GM23338 (cell line): ENCODE measurements around the gene NID1. TPM values are rescaled to one million over a fixed set of nuclear protein-coding genes. Genes with fewer than 3 reads are reported as not detected.

Experiments used
- ATAC-seq: fragments of 200-7000 bp; cut with Tn5 transposase; 3 replicates; pipeline ENCODE4 v1.9.1; 2020
- DNase-seq: peaks from one replicate; pipeline ENCODE4 v3.0.0-alpha.2; 2015; ENCODE audit warnings: low spot score
- H2AFZ ChIP-seq: fragments of 200-600 bp; sonication (generic); 2 replicates; pipeline ENCODE4 v1.8.0; 2016; ENCODE audit warnings: antibody characterized with exemption, mild to moderate bottlenecking, moderate library complexity
- H3F3A ChIP-seq: fragments of 200-600 bp; sonication (generic); replicated peaks from 2 replicates; pipeline ENCODE4 v1.8.0; 2017; ENCODE audit warnings: antibody characterized with exemption, mixed run types, low read depth
- H3K27ac ChIP-seq: fragments of 200-600 bp; sonication (generic); 2 replicates; pipeline ENCODE4 v1.6.1; 2016; ENCODE audit warnings: low read depth
- H3K27me3 ChIP-seq: fragments of 200-600 bp; sonication (generic); 2 replicates; pipeline ENCODE4 v1.8.0; 2016; ENCODE audit warnings: mild to moderate bottlenecking, mixed run types, moderate library complexity; ENCODE audit not compliant: insufficient read depth
- H3K36me3 ChIP-seq: fragments of 200-600 bp; sonication (generic); 2 replicates; pipeline ENCODE4 v1.8.0; 2016; ENCODE audit warnings: mild to moderate bottlenecking; ENCODE audit not compliant: insufficient read depth
- H3K4me1 ChIP-seq: fragments of 200-600 bp; sonication (generic); 2 replicates; pipeline ENCODE4 v1.8.0; 2016; ENCODE audit warnings: mild to moderate bottlenecking, moderate library complexity; ENCODE audit not compliant: insufficient read depth
- H3K4me2 ChIP-seq: fragments of 200-600 bp; sonication (generic); 2 replicates; pipeline ENCODE4 v1.7.1; 2017; ENCODE audit warnings: mixed run types
- H3K4me3 ChIP-seq: fragments of 200-600 bp; sonication (generic); 2 replicates; pipeline ENCODE4 v1.6.1; 2016; ENCODE audit warnings: mixed run types
- H3K79me2 ChIP-seq: fragments of 200-600 bp; sonication (generic); replicated peaks from 2 replicates; pipeline ENCODE4 v1.8.0; 2017; ENCODE audit warnings: mild to moderate bottlenecking; ENCODE audit not compliant: insufficient read depth
- H3K9me2 ChIP-seq: fragments of 200-600 bp; sonication (generic); 2 replicates; pipeline ENCODE4 v1.8.0; 2017; ENCODE audit not compliant: insufficient read depth
- H4K20me1 ChIP-seq: fragments of 200-600 bp; sonication (generic); replicated peaks from 2 replicates; pipeline ENCODE4 v1.8.0; 2017; ENCODE audit warnings: mild to moderate bottlenecking; ENCODE audit not compliant: insufficient read depth
- H3K27ac Mint-ChIP-seq: 2 replicates; pipeline ENCODE4 v1.8.0; 2020; ENCODE audit warnings: inconsistent platforms, mild to moderate bottlenecking, moderate library complexity, mixed read lengths
- H3K27me3 Mint-ChIP-seq: 3 replicates; pipeline ENCODE4 v1.8.0; 2022; ENCODE audit warnings: low read depth, mild to moderate bottlenecking, moderate library complexity, mixed read lengths, inconsistent platforms; ENCODE audit not compliant: insufficient read depth, poor library complexity
- H3K36me3 Mint-ChIP-seq: 3 replicates; pipeline ENCODE4 v1.8.0; 2021; ENCODE audit warnings: low read depth, mild to moderate bottlenecking, inconsistent platforms, moderate library complexity, mixed read lengths
- H3K4me1 Mint-ChIP-seq: 3 replicates; pipeline ENCODE4 v1.8.0; 2020; ENCODE audit warnings: mild to moderate bottlenecking, inconsistent platforms, mixed read lengths
- H3K4me3 Mint-ChIP-seq: 3 replicates; pipeline ENCODE4 v1.8.0; 2021; ENCODE audit warnings: moderate library complexity, mild to moderate bottlenecking, inconsistent platforms, mixed read lengths
- H3K9me3 Mint-ChIP-seq: 3 replicates; pipeline ENCODE4 v1.8.0; 2020; ENCODE audit warnings: moderate library complexity, mild to moderate bottlenecking, inconsistent platforms, mixed read lengths
- EZH2phosphoT487 ChIP-seq: fragments of 200-600 bp; sonication (generic); IDR thresholded peaks from one replicate; pipeline ENCODE4 v1.8.1; 2018; ENCODE audit warnings: antibody characterized with exemption; ENCODE audit not compliant: unreplicated experiment
- JUNB ChIP-seq: IDR thresholded peaks from one replicate; pipeline ENCODE4 v1.6.1; 2016; ENCODE audit warnings: antibody characterized with exemption; ENCODE audit not compliant: unreplicated experiment
- STAT1 ChIP-seq: IDR thresholded peaks from one replicate; pipeline ENCODE4 v1.6.1; 2016; ENCODE audit warnings: antibody characterized with exemption; ENCODE audit not compliant: unreplicated experiment
- ZNF331 ChIP-seq: fragments of 250-450 bp; sonication (Bioruptor Pico); IDR thresholded peaks from 2 replicates; pipeline ENCODE4 v1.5.0; 2020; ENCODE audit warnings: low read depth, mild to moderate bottlenecking, moderate library complexity
- polyA plus RNA-seq: library from polyadenylated mRNA; unstranded; fragments of >200 nt; fragmentation: Nextera tagmentation; extraction: Ambion mirVana; gene quantifications from 2 replicates; pipeline ENCODE4 v1.2.1, GENCODE V29; 2016
- total RNA-seq: library from RNA; depleted of rRNA; stranded (reverse); fragments of >200 nt; shearing (Covaris generic); gene quantifications from 2 replicates; pipeline ENCODE4 v1.2.3, GENCODE V29; 2014
- TF ChIP-seq, protein P1 (sequence below), 2 experiments: fragments of 200-600 bp in 1 of 2; sonication (generic) in 1 of 2; conservative IDR thresholded peaks; 2 replicates each; pipeline versions ENCODE4 v1.5.1 to v1.6.1; 2016 to 2017; ENCODE audit warnings: antibody characterized with exemption in 2 of 2, low read depth in 2 of 2, mild to moderate bottlenecking in 2 of 2, moderate library complexity in 1 of 2
- TF ChIP-seq, protein P2 (sequence below): IDR thresholded peaks from 2 replicates; pipeline ENCODE4 v1.6.1; 2016; ENCODE audit warnings: antibody characterized with exemption
- TF ChIP-seq, protein P3 (sequence below): fragments of 250-450 bp; sonication (Bioruptor Pico); IDR thresholded peaks from 2 replicates; pipeline ENCODE4 v1.5.0; 2020; ENCODE audit warnings: mild to moderate bottlenecking, moderate library complexity

NID1 gene
- total and polyA plus RNA-seq, 2 experiments from 2014 or later = 7.1 to 32.5 TPM

DNA sequence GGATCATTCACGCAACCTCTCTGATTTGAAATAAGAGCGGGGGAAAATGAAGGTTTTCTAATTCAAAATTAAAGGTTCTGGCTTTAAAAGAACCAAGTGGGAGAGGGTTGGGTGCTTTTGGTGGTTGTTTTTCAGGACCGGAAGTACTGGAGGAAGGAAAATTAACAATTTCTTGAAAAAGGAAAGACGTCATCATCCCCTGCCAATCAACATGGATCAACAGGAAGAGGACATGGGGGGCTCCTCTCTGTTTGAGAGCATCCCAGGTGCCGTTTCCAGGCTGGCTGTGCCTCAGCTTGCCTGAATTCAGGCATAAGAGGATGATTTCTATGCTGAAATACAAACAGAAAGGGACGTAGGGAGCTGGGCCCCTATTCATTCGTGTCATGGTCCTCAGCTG, 21.6 kb upstream of the NID1 start:
- no peaks in the 10 kb centered on the region for H3K4me1 ChIP-seq
- H2AFZ ChIP-seq = no peak overlapping the region
- H3F3A ChIP-seq = no peaks in the 10 kb centered on the region
- peaks cover 9% of the 10 kb centered on the region for H3K27me3 Mint-ChIP-seq
- H3K79me2 ChIP-seq = no peaks in the 10 kb centered on the region
- no peaks in the 10 kb centered on the region for H3K9me2 ChIP-seq
- no peak overlapping the region for H3K27ac ChIP-seq
- no peak for ATAC-seq
- no peaks in the 10 kb centered on the region for H3K36me3 Mint-ChIP-seq
- no peak overlapping the region for H3K4me2 ChIP-seq
- no peaks in the 10 kb centered on the region for H3K27me3 ChIP-seq
- 0 out of 3 replicates have a peak, but pooled peaks cover 3% of the 10 kb centered on the region for H3K4me1 Mint-ChIP-seq
- TF ChIP-seq, protein P1, sequence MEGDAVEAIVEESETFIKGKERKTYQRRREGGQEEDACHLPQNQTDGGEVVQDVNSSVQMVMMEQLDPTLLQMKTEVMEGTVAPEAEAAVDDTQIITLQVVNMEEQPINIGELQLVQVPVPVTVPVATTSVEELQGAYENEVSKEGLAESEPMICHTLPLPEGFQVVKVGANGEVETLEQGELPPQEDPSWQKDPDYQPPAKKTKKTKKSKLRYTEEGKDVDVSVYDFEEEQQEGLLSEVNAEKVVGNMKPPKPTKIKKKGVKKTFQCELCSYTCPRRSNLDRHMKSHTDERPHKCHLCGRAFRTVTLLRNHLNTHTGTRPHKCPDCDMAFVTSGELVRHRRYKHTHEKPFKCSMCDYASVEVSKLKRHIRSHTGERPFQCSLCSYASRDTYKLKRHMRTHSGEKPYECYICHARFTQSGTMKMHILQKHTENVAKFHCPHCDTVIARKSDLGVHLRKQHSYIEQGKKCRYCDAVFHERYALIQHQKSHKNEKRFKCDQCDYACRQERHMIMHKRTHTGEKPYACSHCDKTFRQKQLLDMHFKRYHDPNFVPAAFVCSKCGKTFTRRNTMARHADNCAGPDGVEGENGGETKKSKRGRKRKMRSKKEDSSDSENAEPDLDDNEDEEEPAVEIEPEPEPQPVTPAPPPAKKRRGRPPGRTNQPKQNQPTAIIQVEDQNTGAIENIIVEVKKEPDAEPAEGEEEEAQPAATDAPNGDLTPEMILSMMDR (conservative IDR thresholded peaks at IDR 0.05; ENCODE audit: low read depth in 2 of 2) = no peak
- TF ChIP-seq EZH2phosphoT487 (no peak), JUNB (no peak), STAT1 (no peak), ZNF331 (CRISPR knock-in tag) (no peak)
- TF ChIP-seq, protein P2, sequence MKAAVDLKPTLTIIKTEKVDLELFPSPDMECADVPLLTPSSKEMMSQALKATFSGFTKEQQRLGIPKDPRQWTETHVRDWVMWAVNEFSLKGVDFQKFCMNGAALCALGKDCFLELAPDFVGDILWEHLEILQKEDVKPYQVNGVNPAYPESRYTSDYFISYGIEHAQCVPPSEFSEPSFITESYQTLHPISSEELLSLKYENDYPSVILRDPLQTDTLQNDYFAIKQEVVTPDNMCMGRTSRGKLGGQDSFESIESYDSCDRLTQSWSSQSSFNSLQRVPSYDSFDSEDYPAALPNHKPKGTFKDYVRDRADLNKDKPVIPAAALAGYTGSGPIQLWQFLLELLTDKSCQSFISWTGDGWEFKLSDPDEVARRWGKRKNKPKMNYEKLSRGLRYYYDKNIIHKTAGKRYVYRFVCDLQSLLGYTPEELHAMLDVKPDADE = no peak
- TF ChIP-seq, protein P3, sequence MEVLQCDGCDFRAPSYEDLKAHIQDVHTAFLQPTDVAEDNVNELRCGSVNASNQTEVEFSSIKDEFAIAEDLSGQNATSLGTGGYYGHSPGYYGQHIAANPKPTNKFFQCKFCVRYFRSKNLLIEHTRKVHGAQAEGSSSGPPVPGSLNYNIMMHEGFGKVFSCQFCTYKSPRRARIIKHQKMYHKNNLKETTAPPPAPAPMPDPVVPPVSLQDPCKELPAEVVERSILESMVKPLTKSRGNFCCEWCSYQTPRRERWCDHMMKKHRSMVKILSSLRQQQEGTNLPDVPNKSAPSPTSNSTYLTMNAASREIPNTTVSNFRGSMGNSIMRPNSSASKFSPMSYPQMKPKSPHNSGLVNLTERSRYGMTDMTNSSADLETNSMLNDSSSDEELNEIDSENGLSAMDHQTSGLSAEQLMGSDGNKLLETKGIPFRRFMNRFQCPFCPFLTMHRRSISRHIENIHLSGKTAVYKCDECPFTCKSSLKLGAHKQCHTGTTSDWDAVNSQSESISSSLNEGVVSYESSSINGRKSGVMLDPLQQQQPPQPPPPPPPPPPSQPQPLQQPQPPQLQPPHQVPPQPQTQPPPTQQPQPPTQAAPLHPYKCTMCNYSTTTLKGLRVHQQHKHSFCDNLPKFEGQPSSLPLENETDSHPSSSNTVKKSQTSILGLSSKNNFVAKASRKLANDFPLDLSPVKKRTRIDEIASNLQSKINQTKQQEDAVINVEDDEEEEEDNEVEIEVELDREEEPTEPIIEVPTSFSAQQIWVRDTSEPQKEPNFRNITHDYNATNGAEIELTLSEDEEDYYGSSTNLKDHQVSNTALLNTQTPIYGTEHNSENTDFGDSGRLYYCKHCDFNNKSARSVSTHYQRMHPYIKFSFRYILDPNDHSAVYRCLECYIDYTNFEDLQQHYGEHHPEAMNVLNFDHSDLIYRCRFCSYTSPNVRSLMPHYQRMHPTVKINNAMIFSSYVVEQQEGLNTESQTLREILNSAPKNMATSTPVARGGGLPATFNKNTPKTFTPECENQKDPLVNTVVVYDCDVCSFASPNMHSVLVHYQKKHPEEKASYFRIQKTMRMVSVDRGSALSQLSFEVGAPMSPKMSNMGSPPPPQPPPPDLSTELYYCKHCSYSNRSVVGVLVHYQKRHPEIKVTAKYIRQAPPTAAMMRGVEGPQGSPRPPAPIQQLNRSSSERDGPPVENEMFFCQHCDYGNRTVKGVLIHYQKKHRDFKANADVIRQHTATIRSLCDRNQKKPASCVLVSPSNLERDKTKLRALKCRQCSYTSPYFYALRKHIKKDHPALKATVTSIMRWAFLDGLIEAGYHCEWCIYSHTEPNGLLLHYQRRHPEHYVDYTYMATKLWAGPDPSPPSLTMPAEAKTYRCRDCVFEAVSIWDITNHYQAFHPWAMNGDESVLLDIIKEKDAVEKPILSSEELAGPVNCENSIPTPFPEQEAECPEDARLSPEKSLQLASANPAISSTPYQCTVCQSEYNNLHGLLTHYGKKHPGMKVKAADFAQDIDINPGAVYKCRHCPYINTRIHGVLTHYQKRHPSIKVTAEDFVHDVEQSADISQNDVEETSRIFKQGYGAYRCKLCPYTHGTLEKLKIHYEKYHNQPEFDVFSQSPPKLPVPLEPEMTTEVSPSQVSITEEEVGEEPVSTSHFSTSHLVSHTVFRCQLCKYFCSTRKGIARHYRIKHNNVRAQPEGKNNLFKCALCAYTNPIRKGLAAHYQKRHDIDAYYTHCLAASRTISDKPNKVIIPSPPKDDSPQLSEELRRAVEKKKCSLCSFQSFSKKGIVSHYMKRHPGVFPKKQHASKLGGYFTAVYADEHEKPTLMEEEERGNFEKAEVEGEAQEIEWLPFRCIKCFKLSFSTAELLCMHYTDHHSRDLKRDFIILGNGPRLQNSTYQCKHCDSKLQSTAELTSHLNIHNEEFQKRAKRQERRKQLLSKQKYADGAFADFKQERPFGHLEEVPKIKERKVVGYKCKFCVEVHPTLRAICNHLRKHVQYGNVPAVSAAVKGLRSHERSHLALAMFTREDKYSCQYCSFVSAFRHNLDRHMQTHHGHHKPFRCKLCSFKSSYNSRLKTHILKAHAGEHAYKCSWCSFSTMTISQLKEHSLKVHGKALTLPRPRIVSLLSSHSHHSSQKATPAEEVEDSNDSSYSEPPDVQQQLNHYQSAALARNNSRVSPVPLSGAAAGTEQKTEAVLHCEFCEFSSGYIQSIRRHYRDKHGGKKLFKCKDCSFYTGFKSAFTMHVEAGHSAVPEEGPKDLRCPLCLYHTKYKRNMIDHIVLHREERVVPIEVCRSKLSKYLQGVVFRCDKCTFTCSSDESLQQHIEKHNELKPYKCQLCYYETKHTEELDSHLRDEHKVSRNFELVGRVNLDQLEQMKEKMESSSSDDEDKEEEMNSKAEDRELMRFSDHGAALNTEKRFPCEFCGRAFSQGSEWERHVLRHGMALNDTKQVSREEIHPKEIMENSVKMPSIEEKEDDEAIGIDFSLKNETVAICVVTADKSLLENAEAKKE (CRISPR knock-in tag) = no peak
- no peaks in the 10 kb centered on the region for H3K36me3 ChIP-seq
- H3K4me3 Mint-ChIP-seq = no peak overlapping the region
- 0 out of 3 replicates have a peak, but pooled peaks cover 3% of the 10 kb centered on the region for H3K9me3 Mint-ChIP-seq
- no peak for DNase-seq
- no peaks in the 10 kb centered on the region for H4K20me1 ChIP-seq
- no peak overlapping the region for H3K27ac Mint-ChIP-seq
- H3K4me3 ChIP-seq = no peak overlapping the region
